ENCODE data around the gene RCN2. TPM values are rescaled to one million over a fixed set of nuclear protein-coding genes. Genes with fewer than 3 reads are reported as not detected.

The RCN2 gene
- total and polyA plus RNA-seq, 2 of the 13 experiments (the other 11 are each of a cell fraction or from before 2014, with no cell fraction given) = 84.4 to 89.0 TPM

- TF ChIP-seq, protein P1, sequence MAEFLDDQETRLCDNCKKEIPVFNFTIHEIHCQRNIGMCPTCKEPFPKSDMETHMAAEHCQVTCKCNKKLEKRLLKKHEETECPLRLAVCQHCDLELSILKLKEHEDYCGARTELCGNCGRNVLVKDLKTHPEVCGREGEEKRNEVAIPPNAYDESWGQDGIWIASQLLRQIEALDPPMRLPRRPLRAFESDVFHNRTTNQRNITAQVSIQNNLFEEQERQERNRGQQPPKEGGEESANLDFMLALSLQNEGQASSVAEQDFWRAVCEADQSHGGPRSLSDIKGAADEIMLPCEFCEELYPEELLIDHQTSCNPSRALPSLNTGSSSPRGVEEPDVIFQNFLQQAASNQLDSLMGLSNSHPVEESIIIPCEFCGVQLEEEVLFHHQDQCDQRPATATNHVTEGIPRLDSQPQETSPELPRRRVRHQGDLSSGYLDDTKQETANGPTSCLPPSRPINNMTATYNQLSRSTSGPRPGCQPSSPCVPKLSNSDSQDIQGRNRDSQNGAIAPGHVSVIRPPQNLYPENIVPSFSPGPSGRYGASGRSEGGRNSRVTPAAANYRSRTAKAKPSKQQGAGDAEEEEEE (CRISPR knock-in tag; IDR thresholded peaks at IDR 0.05; ENCODE audit: borderline replicate concordance) = peak; percentile 43; the same call in 1 of the 2 replicates
- TF ChIP-seq, protein P2, sequence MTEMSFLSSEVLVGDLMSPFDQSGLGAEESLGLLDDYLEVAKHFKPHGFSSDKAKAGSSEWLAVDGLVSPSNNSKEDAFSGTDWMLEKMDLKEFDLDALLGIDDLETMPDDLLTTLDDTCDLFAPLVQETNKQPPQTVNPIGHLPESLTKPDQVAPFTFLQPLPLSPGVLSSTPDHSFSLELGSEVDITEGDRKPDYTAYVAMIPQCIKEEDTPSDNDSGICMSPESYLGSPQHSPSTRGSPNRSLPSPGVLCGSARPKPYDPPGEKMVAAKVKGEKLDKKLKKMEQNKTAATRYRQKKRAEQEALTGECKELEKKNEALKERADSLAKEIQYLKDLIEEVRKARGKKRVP (CRISPR knock-in tag; IDR thresholded peaks at IDR 0.05) = peak in 1 of 2 experiments; percentile 19; a peak in 1 of 4 replicates
- TF ChIP-seq SP1 (IDR thresholded peaks at IDR 0.05) (no peak), SP1 (CRISPR knock-in tag; IDR thresholded peaks at IDR 0.05) (0 out of 2 replicates have a peak, but pooled peaks have one; percentile 13), ZFX (CRISPR knock-in tag; IDR thresholded peaks at IDR 0.05; ENCODE audit: low read depth) (peak; percentile 28; the same call in 1 of the 2 replicates), ZNF792 (CRISPR knock-in tag; IDR thresholded peaks at IDR 0.05) (no peak), MEF2D (CRISPR knock-in tag; IDR thresholded peaks at IDR 0.05) (no peak), ZNF44 (CRISPR knock-in tag; IDR thresholded peaks at IDR 0.05) (no peak)
- TF ChIP-seq, protein P3, sequence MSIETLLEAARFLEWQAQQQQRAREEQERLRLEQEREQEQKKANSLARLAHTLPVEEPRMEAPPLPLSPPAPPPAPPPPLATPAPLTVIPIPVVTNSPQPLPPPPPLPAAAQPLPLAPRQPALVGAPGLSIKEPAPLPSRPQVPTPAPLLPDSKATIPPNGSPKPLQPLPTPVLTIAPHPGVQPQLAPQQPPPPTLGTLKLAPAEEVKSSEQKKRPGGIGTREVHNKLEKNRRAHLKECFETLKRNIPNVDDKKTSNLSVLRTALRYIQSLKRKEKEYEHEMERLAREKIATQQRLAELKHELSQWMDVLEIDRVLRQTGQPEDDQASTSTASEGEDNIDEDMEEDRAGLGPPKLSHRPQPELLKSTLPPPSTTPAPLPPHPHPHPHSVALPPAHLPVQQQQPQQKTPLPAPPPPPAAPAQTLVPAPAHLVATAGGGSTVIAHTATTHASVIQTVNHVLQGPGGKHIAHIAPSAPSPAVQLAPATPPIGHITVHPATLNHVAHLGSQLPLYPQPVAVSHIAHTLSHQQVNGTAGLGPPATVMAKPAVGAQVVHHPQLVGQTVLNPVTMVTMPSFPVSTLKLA (IDR thresholded peaks at IDR 0.05) = no peak
These were observed 27.0 kb upstream of the RCN2 start (continued) for GRCh38 chr15:76904461-76905012.
